Vagina (tissue), 2 donors: ENCODE measurements around the gene NKAIN2. TPM values are rescaled to one million over a fixed set of nuclear protein-coding genes. Genes with fewer than 3 reads are reported as not detected.

Experiments
- DNase-seq, 2 donors: peaks; one replicate each; pipeline ENCODE4 v3.0.0-alpha.2; 2017; ENCODE audit errors: extremely low spot score in 2 of 2
- H3K27ac ChIP-seq: fragments of 200-600 bp; sonication (generic); one replicate; pipeline ENCODE4 v1.5.1; 2019
- H3K27me3 ChIP-seq: fragments of 200-600 bp; sonication (generic); one replicate; pipeline ENCODE4 v1.5.1; 2019
- H3K36me3 ChIP-seq, 2 donors: fragments of 200-600 bp; sonication (generic); one replicate each; pipeline ENCODE4 v1.5.1; 2017 to 2019
- H3K4me1 ChIP-seq: fragments of 200-600 bp; sonication (generic); one replicate; pipeline ENCODE4 v1.5.1; 2019
- H3K4me3 ChIP-seq, 2 donors: fragments of 200-600 bp; sonication (generic); 1 replicate in 1 of 2; 2 replicates in 1 of 2; pipeline ENCODE4 v1.5.1; 2016 to 2019
- H3K9me3 ChIP-seq: fragments of 200-600 bp; sonication (generic); one replicate; pipeline ENCODE4 v1.5.1; 2019
- CTCF ChIP-seq, 3 experiments: fragments of 450-650 bp in 2 of 3; fragments of 200-600 bp in 1 of 3; sonication (generic) in 1 of 3; IDR thresholded peaks; one replicate each; pipeline ENCODE4 v1.5.1; 2017 to 2019; ENCODE audit warnings: antibody characterized with exemption in 3 of 3, mild to moderate bottlenecking in 2 of 3, moderate library complexity in 2 of 3
- POLR2A ChIP-seq, 2 donors: fragments of 450-650 bp; IDR thresholded peaks; one replicate each; pipeline ENCODE4 v1.6.1; 2017; ENCODE audit warnings: antibody characterized with exemption in 2 of 2, mild to moderate bottlenecking in 2 of 2, moderate library complexity in 2 of 2
- POLR2AphosphoS5 ChIP-seq, 2 donors: sonication (generic); formaldehyde crosslinking; IDR thresholded peaks; one replicate each; pipeline ENCODE4 v1.9.0; 2017; ENCODE audit warnings: antibody characterized with exemption in 2 of 2, mild to moderate bottlenecking in 2 of 2, low read depth in 1 of 2; ENCODE audit not compliant: insufficient read depth in 1 of 2
- intact Hi-C: fragments of 100-400 bp; cut with DNase I; formaldehyde crosslinking; loops from one replicate; pipeline ENCODE4 v1.15.1; 2023
- total RNA-seq: library from RNA; depleted of rRNA; stranded (reverse); fragments of >200 nt; gene quantifications from one replicate; pipeline ENCODE4 v1.2.3, GENCODE V29; 2016

NKAIN2 gene
- total RNA-seq, 1 donor from 2014 or later: not detected

GRCh38 chr6:124487623-124488431, 684.2 kb downstream of the NKAIN2 start:
- no peak for TF ChIP-seq POLR2AphosphoS5 (IDR thresholded peaks at IDR 0.05; ENCODE audit: insufficient read depth in 1 of 2, low read depth in 1 of 2)
- TF ChIP-seq POLR2A (IDR thresholded peaks at IDR 0.05): no peak
- no peak for TF ChIP-seq CTCF (IDR thresholded peaks at IDR 0.05)
- DNase-seq: no peak
- Histone ChIP-seq H3K36me3 (no peaks in the 10 kb centered on the region), H3K4me1 (no peaks in the 10 kb centered on the region), H3K27ac (no peak overlapping the region), H3K27me3 (no peaks in the 10 kb centered on the region), H3K4me3 (no peak overlapping the region), H3K9me3 (no peaks in the 10 kb centered on the region)
- intact Hi-C loops: no loop called here

DNA sequence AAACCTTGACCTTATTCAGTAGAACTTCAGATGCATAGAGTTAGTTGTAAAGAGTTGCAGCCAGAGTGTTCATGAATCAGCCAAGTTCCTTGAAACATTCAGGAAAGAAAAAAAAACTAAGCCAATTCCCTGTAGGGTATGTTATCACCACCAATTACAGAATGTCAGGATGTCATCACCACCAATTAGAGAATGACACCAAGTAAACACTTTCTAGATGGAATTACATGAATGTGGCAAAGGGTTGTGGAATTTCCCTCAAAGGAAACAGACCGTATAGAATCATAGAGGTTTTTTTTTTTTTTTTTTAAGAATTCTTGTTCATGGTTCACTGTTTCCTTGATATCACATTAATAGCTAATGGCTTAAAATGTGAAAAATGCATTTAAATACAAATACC, 686.5 kb downstream of the NKAIN2 start:
- intact Hi-C loops: no loop called here
- H3K27ac ChIP-seq: no peak overlapping the region
- no peak overlapping the region for H3K4me3 ChIP-seq
- no peaks in the 10 kb centered on the region for H3K36me3 ChIP-seq
- H3K27me3 ChIP-seq: no peaks in the 10 kb centered on the region
- no peaks in the 10 kb centered on the region for H3K9me3 ChIP-seq
- DNase-seq: no peak
- no peaks in the 10 kb centered on the region for H3K4me1 ChIP-seq
- TF ChIP-seq POLR2A (IDR thresholded peaks at IDR 0.05) (no peak), POLR2AphosphoS5 (IDR thresholded peaks at IDR 0.05; ENCODE audit: insufficient read depth in 1 of 2, low read depth in 1 of 2) (no peak), CTCF (IDR thresholded peaks at IDR 0.05) (no peak)

DNA sequence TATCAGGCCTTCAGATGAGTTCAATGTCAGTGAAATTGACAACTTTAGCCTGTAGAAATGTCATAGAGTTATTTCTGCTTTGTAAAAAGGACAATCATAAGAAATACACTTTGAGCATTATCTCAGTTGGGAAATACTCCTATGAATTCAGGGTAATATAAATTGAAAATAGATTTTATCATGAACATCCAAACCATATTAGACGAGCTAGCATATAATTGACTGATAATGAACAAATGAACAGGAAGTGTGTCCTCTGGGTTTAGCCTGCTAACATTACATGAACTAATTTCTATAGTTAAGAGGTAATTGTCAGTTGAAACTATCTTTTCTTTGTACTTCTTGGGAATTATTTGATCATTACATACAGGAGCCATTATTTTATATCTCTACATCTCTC, 689.6 kb downstream of the NKAIN2 start:
- H3K9me3 ChIP-seq: no peaks in the 10 kb centered on the region
- H3K27me3 ChIP-seq: no peaks in the 10 kb centered on the region

GRCh38 chr6:124494956-124495664, 691.4 kb downstream of the NKAIN2 start:
- Histone ChIP-seq H3K4me1 (no peaks in the 10 kb centered on the region), H3K36me3 (no peaks in the 10 kb centered on the region), H3K27ac (no peak overlapping the region), H3K4me3 (no peak overlapping the region), H3K9me3 (no peaks in the 10 kb centered on the region), H3K27me3 (no peaks in the 10 kb centered on the region)
- DNase-seq: no peak
- intact Hi-C loops: no loop called here
- TF ChIP-seq CTCF (IDR thresholded peaks at IDR 0.05): no peak
- TF ChIP-seq POLR2AphosphoS5 (IDR thresholded peaks at IDR 0.05; ENCODE audit: insufficient read depth in 1 of 2, low read depth in 1 of 2): no peak
- TF ChIP-seq POLR2A (IDR thresholded peaks at IDR 0.05): no peak

More for the DNA sequence above, 689.6 kb downstream of the NKAIN2 start:
- intact Hi-C loops: no loop called here
- H3K4me3 ChIP-seq: no peak overlapping the region
- no peak for DNase-seq
- H3K36me3 ChIP-seq: no peaks in the 10 kb centered on the region
- TF ChIP-seq POLR2A (IDR thresholded peaks at IDR 0.05) (no peak), CTCF (IDR thresholded peaks at IDR 0.05) (no peak), POLR2AphosphoS5 (IDR thresholded peaks at IDR 0.05; ENCODE audit: insufficient read depth in 1 of 2, low read depth in 1 of 2) (no peak)
- H3K4me1 ChIP-seq: no peaks in the 10 kb centered on the region
- no peak overlapping the region for H3K27ac ChIP-seq
